ENCODE results near the gene PIP4K2B.

PIP4K2B gene

GRCh38 chr17:38753071-38753506 lies 46.3 kb downstream of the PIP4K2B start:
- Histone ChIP-seq H3K9ac (ENCODE audit: low read depth, low read length) (peak overlapping the region; percentile 80), H3K4me2 (ENCODE audit: insufficient read depth, low read length) (peak overlapping the region; percentile 93), H3K36me3 (ENCODE audit: insufficient read depth, low read length) (peaks cover 47% of the 10 kb centered on the region), H3K27ac (ENCODE audit: low read length) (peak overlapping the region; percentile 93), H3K27me3 (ENCODE audit: insufficient read depth, low read length, poor library complexity) (no peaks in the 10 kb centered on the region), H4K20me1 (ENCODE audit: insufficient read depth, low read length) (peaks cover 15% of the 10 kb centered on the region), H3K79me2 (ENCODE audit: insufficient read depth, low read length) (peaks cover 44% of the 10 kb centered on the region), H2AFZ (ENCODE audit: low read depth, low read length) (peak overlapping the region; percentile 93; the same call in 1 of the 2 replicates), H3K4me1 (ENCODE audit: insufficient read depth, low read length) (peaks cover 52% of the 10 kb centered on the region), H3K4me3 (ENCODE audit: low read depth in 1 of 2, low read length in 2 of 2) (peak overlapping the region; percentile 37 to 88; a peak in 3 of 4 replicates), H3K9me3 (ENCODE audit: insufficient read depth, low read length, severe bottlenecking) (no peaks in the 10 kb centered on the region)
- TF ChIP-seq EZH2 (IDR thresholded peaks at IDR 0.05; ENCODE audit: borderline replicate concordance, low read depth, low read length, severe bottlenecking) = no peak
- TF ChIP-seq CTCF (IDR thresholded peaks at IDR 0.05; ENCODE audit: borderline replicate concordance, extremely low read depth, low read length, poor library complexity, severe bottlenecking) = no peak
- DNase-seq (no peak), ATAC-seq (ENCODE audit: insufficient read depth, low read depth) (no peak)

GRCh38 chr17:38752308-38753070 lies 46.9 kb downstream of the PIP4K2B start, which contains the start of gene PSMB3:
TSS of gene PSMB3 (plus strand) at chr17:38752741. CDS start at chr17:38752827, 86 bp downstream.
- Histone ChIP-seq H2AFZ (ENCODE audit: low read depth, low read length) (peak within 1 kb of the TSS; percentile 96), H3K4me3 (ENCODE audit: low read depth in 1 of 2, low read length in 2 of 2) (peak within 1 kb of the TSS; percentile 37 to 88; a peak in 3 of 4 replicates), H3K9me3 (ENCODE audit: insufficient read depth, low read length, severe bottlenecking) (no peaks in the 10 kb centered on the region), H3K4me1 (ENCODE audit: insufficient read depth, low read length) (peaks cover 52% of the 10 kb centered on the region), H3K9ac (ENCODE audit: low read depth, low read length) (peak within 1 kb of the TSS; percentile 80), H4K20me1 (ENCODE audit: insufficient read depth, low read length) (peaks cover 15% of the 10 kb centered on the region), H3K27me3 (ENCODE audit: insufficient read depth, low read length, poor library complexity) (no peaks in the 10 kb centered on the region), H3K27ac (ENCODE audit: low read length) (peak within 1 kb of the TSS; percentile 93), H3K79me2 (ENCODE audit: insufficient read depth, low read length) (peaks cover 47% of the 10 kb centered on the region), H3K4me2 (ENCODE audit: insufficient read depth, low read length) (peak within 1 kb of the TSS; percentile 93), H3K36me3 (ENCODE audit: insufficient read depth, low read length) (peaks cover 41% of the 10 kb centered on the region)
- DNase-seq = peak; percentile 99
- ATAC-seq (ENCODE audit: insufficient read depth, low read depth) = peak; percentile 89
- TF ChIP-seq CTCF (IDR thresholded peaks at IDR 0.05; ENCODE audit: borderline replicate concordance, extremely low read depth, low read length, poor library complexity, severe bottlenecking) = no peak
- no peak for TF ChIP-seq EZH2 (IDR thresholded peaks at IDR 0.05; ENCODE audit: borderline replicate concordance, low read depth, low read length, severe bottlenecking)

- peak; percentile 9; the same call in 1 of the 3 replicates for ATAC-seq (ENCODE audit: insufficient read depth, low read depth)
- Histone ChIP-seq H4K20me1 (ENCODE audit: insufficient read depth, low read length) (peaks cover 16% of the 10 kb centered on the region), H3K9ac (ENCODE audit: low read depth, low read length) (peak overlapping the region; percentile 67), H3K79me2 (ENCODE audit: insufficient read depth, low read length) (peaks cover 51% of the 10 kb centered on the region), H3K36me3 (ENCODE audit: insufficient read depth, low read length) (peaks cover 34% of the 10 kb centered on the region), H3K9me3 (ENCODE audit: insufficient read depth, low read length, severe bottlenecking) (no peaks in the 10 kb centered on the region), H3K27me3 (ENCODE audit: insufficient read depth, low read length, poor library complexity) (no peaks in the 10 kb centered on the region), H3K4me3 (ENCODE audit: low read depth in 1 of 2, low read length in 2 of 2) (peak overlapping the region; percentile 37 to 88; a peak in 3 of 4 replicates), H2AFZ (ENCODE audit: low read depth, low read length) (peak overlapping the region; percentile 96), H3K4me1 (ENCODE audit: insufficient read depth, low read length) (peaks cover 56% of the 10 kb centered on the region), H3K4me2 (ENCODE audit: insufficient read depth, low read length) (peak overlapping the region; percentile 92), H3K27ac (ENCODE audit: low read length) (peak overlapping the region; percentile 86)
- DNase-seq = peak; percentile 84
- TF ChIP-seq CTCF (IDR thresholded peaks at IDR 0.05; ENCODE audit: borderline replicate concordance, extremely low read depth, low read length, poor library complexity, severe bottlenecking) (no peak), EZH2 (IDR thresholded peaks at IDR 0.05; ENCODE audit: borderline replicate concordance, low read depth, low read length, severe bottlenecking) (no peak)
Measured at GRCh38 chr17:38751808-38752307, 47.5 kb downstream of the PIP4K2B start.
